Psoas muscle (tissue), 8 donors: Measurements from ENCODE around the gene RBM26. TPM values are rescaled to one million over a fixed set of nuclear protein-coding genes. Genes with fewer than 3 reads are reported as not detected.
A peak's percentile ranks its signal among the peaks of the same experiment; 100 is the strongest.

Experiments
- ATAC-seq, 4 donors: fragments of 200-7000 bp; cut with Tn5 transposase; one replicate each; pipeline ENCODE4 v1.9.1; 2020; ENCODE audit warnings: moderate library complexity in 3 of 4, mild to moderate bottlenecking in 2 of 4
- DNase-seq, 2 donors: peaks; one replicate each; pipeline ENCODE4 v3.0.0-alpha.2; 2020
- H3K27ac ChIP-seq: fragments of 200-600 bp; one replicate; pipeline ENCODE4 v1.8.0; 2022
- H3K27me3 ChIP-seq, 3 donors: fragments of 200-600 bp in 1 of 3; one replicate each; pipeline versions ENCODE4 v1.6.1 to v1.8.0; 2013 to 2022; ENCODE audit warnings: low read length in 2 of 3, mild to moderate bottlenecking in 2 of 3, moderate library complexity in 1 of 3; ENCODE audit not compliant: insufficient read depth in 3 of 3
- H3K36me3 ChIP-seq, 2 donors: fragments of 200-600 bp in 1 of 2; one replicate each; pipeline versions ENCODE4 v1.6.1 to v1.8.0; 2013 to 2022; ENCODE audit warnings: low read depth in 1 of 2, mild to moderate bottlenecking in 1 of 2, moderate library complexity in 1 of 2; ENCODE audit not compliant: insufficient read depth in 1 of 2
- H3K4me1 ChIP-seq: fragments of 200-600 bp; one replicate; pipeline ENCODE4 v1.8.0; 2022
- H3K4me3 ChIP-seq: fragments of 200-600 bp; one replicate; pipeline ENCODE4 v1.8.0; 2022; ENCODE audit warnings: mild to moderate bottlenecking
- H3K9me3 ChIP-seq: fragments of 200-600 bp; one replicate; pipeline ENCODE4 v1.8.0; 2022
- WGBS, 3 donors: extraction: QIAGEN DNeasy Blood & Tissue Kit; methylation state at CpG; one replicate each; pipeline versions ENCODE4 v1.1.6 to v1.1.7; 2013; 5-methylcytosine and 5-hydroxymethylcytosine counted together
- intact Hi-C, 2 donors: fragments of 100-400 bp; cut with DNase I; formaldehyde crosslinking; loops; one replicate each; pipeline versions ENCODE4 v1.11.0 to v1.14.2; 2022
- polyA plus RNA-seq, 3 donors: library from polyadenylated mRNA; stranded (reverse); fragments of 200-250 nt; gene quantifications; one replicate each; pipeline ENCODE4 v1.2.3, GENCODE V29; 2013
- total RNA-seq, 4 donors: library from RNA; stranded (reverse); fragmentation: NEBNext Ultra II Directional in 2 of 4; extraction: Animal tissue kit (Norgen Biotek cat#: 25700) in 2 of 4; gene quantifications; one replicate each; pipeline versions ENCODE4 v1.2.1 to v1.2.4, GENCODE V29; 2021 to 2023
- TF ChIP-seq, protein P1 (sequence below): fragments of 200-600 bp; IDR thresholded peaks from one replicate; pipeline ENCODE4 v1.8.0; 2022; ENCODE audit warnings: antibody characterized with exemption
- donor health status: healthy with polysubstance abuse.
- donor health status: DM: no; HTN: no; CAD: no; lungs with moderate emphysema.
- donor health status: Bipolar disorder and iron deficiency.
- donor health status: healthy.
- donor health status: DM: yes; HTN: yes; CAD: no.
- donor health status: DM: no; HTN: no; CAD: no.
- donor health status: DM: no; HTN: no; CAD: no.
- donor health status: DM: yes; HTN: yes; CAD: no.

The RBM26 gene
- total and polyA plus RNA-seq, 7 donors = 9.6 to 36.5 (median 23.7) TPM

DNA sequence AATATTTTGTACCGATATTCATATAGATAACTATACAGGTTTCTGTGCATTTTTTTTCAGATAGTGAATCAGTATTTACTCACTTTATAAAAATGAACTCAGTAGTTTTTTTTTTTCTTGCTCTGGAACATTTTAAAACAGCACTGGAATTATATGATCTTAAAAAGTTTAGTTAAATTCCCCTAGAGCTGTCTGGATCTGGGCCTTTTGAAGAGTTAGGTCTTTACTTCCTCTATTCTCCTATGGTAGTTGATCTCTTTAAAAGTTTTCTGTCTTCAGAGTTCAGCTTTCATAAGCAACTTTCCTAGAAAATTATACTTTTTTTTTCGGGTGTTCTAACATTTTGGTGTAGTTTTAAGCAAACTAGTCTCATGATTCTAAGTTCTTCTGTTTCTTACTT, 21.8 kb upstream of the RBM26 start:
- no peaks in the 10 kb centered on the region for H3K4me1 ChIP-seq
- DNase-seq (no peak), ATAC-seq (no peak)
- intact Hi-C loops = no loop called here
- TF ChIP-seq, protein P1, sequence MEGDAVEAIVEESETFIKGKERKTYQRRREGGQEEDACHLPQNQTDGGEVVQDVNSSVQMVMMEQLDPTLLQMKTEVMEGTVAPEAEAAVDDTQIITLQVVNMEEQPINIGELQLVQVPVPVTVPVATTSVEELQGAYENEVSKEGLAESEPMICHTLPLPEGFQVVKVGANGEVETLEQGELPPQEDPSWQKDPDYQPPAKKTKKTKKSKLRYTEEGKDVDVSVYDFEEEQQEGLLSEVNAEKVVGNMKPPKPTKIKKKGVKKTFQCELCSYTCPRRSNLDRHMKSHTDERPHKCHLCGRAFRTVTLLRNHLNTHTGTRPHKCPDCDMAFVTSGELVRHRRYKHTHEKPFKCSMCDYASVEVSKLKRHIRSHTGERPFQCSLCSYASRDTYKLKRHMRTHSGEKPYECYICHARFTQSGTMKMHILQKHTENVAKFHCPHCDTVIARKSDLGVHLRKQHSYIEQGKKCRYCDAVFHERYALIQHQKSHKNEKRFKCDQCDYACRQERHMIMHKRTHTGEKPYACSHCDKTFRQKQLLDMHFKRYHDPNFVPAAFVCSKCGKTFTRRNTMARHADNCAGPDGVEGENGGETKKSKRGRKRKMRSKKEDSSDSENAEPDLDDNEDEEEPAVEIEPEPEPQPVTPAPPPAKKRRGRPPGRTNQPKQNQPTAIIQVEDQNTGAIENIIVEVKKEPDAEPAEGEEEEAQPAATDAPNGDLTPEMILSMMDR = no peak
- H3K9me3 ChIP-seq = no peaks in the 10 kb centered on the region
- no peak overlapping the region for H3K27ac ChIP-seq
- H3K4me3 ChIP-seq = no peak overlapping the region
- no peaks in the 10 kb centered on the region for H3K36me3 ChIP-seq
- WGBS, 3 donors = 68 to 92% (median 74%) methylated on average over 2 of the region's 2 CpGs
- H3K27me3 ChIP-seq = no peaks in the 10 kb centered on the region

DNA sequence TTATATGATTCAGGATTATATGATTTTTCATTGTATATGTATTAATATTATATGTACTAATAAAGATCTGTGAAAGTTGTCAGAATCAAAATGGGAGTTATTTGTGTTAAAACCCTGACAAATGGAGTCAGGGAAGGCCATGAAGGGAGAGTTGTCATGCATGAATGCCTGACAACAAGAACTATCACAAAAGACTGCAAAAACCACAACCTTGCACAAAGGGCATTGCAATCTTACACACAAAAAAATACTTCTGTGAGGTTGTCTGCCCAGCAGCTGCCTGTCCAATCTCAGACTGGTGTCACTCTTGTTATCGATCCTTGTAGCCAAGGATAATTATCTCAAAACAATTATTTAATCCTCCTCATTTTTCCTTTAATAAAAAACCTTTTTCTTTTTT, 21.2 kb upstream of the RBM26 start:
- no peaks in the 10 kb centered on the region for H3K9me3 ChIP-seq
- no peaks in the 10 kb centered on the region for H3K27me3 ChIP-seq
- WGBS, 3 donors = 81 to 100% (median 90%) methylated on average over 1 of the region's 1 CpG
- TF ChIP-seq, protein P1 = no peak
- no peak overlapping the region for H3K4me3 ChIP-seq
- no peak overlapping the region for H3K27ac ChIP-seq
- intact Hi-C loops = no loop called here
- H3K36me3 ChIP-seq = no peaks in the 10 kb centered on the region
- no peaks in the 10 kb centered on the region for H3K4me1 ChIP-seq
- ATAC-seq (no peak), DNase-seq (no peak)

DNA sequence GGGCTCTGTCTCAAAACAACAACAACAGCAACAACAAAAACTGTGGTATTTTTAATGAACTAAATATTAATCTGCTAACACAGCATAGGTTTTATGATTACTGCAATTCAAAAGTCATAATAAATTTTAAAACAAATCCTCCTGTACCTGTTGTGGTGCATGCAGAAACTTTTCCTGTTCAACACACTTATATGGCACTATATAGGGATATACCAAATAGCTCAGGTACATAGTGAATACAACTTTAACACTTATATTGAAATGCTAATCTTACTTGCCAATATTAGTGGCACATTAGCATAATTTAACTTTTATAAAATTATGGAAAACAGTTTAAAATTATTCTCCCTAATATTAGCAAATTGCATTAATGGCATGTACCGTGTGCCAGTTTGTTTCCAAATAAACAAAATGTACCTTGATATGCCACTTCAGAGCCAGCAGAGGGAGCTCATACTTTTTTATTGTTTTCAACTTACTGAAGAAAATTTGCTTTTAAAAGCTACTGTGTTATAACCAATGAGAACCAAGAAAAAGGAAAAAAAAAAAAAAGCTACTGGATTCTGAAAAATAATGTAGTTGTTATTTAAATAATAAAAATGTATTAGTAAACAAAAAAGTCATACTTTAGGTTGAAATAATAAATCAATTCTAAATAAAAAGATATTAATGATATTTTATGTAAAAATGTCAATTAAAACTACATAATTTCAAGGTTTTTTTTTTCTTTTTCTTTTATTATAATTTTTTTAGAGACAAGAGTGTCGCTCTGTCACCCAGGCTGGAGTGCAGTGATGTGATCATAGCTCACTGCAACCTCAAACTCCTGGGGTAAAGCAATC, 18.0 kb upstream of the RBM26 start:
- ATAC-seq = peak in 2 of 4 donors; percentile 70

DNA sequence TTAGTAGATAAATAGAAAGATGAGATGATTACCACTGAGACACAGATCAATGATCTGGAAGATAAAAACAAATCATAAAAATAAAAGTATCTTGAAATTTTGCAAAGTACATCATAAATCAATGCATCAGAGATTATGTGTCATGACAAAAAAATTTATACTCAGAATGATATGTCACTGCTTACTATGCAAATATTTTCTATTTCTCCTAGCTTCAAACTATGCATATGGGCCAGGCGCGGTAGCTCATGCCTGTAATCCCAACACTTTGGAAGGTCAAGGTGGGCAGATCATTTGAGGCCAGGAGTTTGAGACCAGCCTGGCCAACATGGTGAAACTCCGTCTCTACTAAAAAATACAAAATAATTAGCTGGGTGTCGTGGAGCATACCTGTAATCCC, 17.3 kb upstream of the RBM26 start:
- Histone ChIP-seq H3K27ac (no peak overlapping the region), H3K27me3 (no peaks in the 10 kb centered on the region), H3K4me1 (no peaks in the 10 kb centered on the region), H3K9me3 (no peaks in the 10 kb centered on the region), H3K4me3 (no peak overlapping the region), H3K36me3 (no peaks in the 10 kb centered on the region)
- ATAC-seq (no peak), DNase-seq (no peak)
- intact Hi-C loops = no loop called here
- 91 to 94% (median 92%) methylated on average over 4 of the region's 4 CpGs for WGBS, 3 donors
- TF ChIP-seq, protein P1 = no peak

More for the DNA sequence above, 18.0 kb upstream of the RBM26 start:
- 25 to 41% (median 34%) methylated on average over 2 of the region's 2 CpGs for WGBS, 3 donors
- intact Hi-C loops = loop anchor here (1.0 to 2.0 kb wide), 2 partner anchors 117 kb away; no protein-coding TSS in a partner anchor
- no peaks in the 10 kb centered on the region for H3K36me3 ChIP-seq
- TF ChIP-seq, protein P1 = peak; percentile 74
- no peaks in the 10 kb centered on the region for H3K4me1 ChIP-seq
- DNase-seq = no peak
- no peaks in the 10 kb centered on the region for H3K27me3 ChIP-seq
- H3K9me3 ChIP-seq = no peaks in the 10 kb centered on the region
- no peak overlapping the region for H3K27ac ChIP-seq
- H3K4me3 ChIP-seq = no peak overlapping the region
